Cardiac muscle cell (in vitro differentiated cells and primary cell): ENCODE measurements around the gene ELFN2. TPM values are rescaled to one million over a fixed set of nuclear protein-coding genes. Genes with fewer than 3 reads are reported as not detected.

Experiments
- DNase-seq, 2 donors: peaks; one replicate each; pipeline versions ENCODE4 v3.0.0 to v3.0.0-alpha.2; 2010 to 2017; ENCODE audit warnings: low read depth in 1 of 2, low spot score in 1 of 2
- H3K27ac ChIP-seq: fragments of 200-600 bp; sonication (generic); 2 replicates; pipeline ENCODE4 v1.5.1; 2016
- H3K27me3 ChIP-seq: fragments of 200-600 bp; sonication (generic); 2 replicates; pipeline ENCODE4 v1.6.0; 2016; ENCODE audit warnings: control low read depth
- H3K36me3 ChIP-seq: fragments of 200-600 bp; sonication (generic); 2 replicates; pipeline ENCODE4 v1.5.1; 2016; ENCODE audit warnings: control low read depth
- H3K4me1 ChIP-seq: fragments of 200-600 bp; sonication (generic); 2 replicates; pipeline ENCODE4 v1.8.1; 2017; ENCODE audit warnings: low read depth, mild to moderate bottlenecking, mixed run types
- H3K4me3 ChIP-seq: fragments of 200-600 bp; sonication (generic); 2 replicates; pipeline ENCODE4 v1.5.1; 2016; ENCODE audit warnings: mild to moderate bottlenecking
- H3K9me3 ChIP-seq: fragments of 200-600 bp; sonication (generic); 2 replicates; pipeline ENCODE4 v1.5.1; 2017; ENCODE audit warnings: low read depth, mild to moderate bottlenecking, control low read depth
- polyA plus RNA-seq: library from polyadenylated mRNA; unstranded; fragments of >200 nt; fragmentation: Nextera tagmentation; extraction: Ambion mirVana; gene quantifications from 2 replicates; pipeline ENCODE4 v1.2.1, GENCODE V29; 2016
- total RNA-seq: library from RNA; depleted of rRNA; stranded (reverse); fragments of >200 nt; gene quantifications from 2 replicates; pipeline ENCODE4 v1.2.3, GENCODE V29; 2016
- TF ChIP-seq, protein P1 (sequence below): IDR thresholded peaks from 2 replicates; pipeline ENCODE4 v1.5.1; 2012; ENCODE audit warnings: low read depth, mild to moderate bottlenecking, low read length

ELFN2 gene
- total and polyA plus RNA-seq, 2 experiments from 2014 or later = 0.09 TPM; not detected in 1

DNA sequence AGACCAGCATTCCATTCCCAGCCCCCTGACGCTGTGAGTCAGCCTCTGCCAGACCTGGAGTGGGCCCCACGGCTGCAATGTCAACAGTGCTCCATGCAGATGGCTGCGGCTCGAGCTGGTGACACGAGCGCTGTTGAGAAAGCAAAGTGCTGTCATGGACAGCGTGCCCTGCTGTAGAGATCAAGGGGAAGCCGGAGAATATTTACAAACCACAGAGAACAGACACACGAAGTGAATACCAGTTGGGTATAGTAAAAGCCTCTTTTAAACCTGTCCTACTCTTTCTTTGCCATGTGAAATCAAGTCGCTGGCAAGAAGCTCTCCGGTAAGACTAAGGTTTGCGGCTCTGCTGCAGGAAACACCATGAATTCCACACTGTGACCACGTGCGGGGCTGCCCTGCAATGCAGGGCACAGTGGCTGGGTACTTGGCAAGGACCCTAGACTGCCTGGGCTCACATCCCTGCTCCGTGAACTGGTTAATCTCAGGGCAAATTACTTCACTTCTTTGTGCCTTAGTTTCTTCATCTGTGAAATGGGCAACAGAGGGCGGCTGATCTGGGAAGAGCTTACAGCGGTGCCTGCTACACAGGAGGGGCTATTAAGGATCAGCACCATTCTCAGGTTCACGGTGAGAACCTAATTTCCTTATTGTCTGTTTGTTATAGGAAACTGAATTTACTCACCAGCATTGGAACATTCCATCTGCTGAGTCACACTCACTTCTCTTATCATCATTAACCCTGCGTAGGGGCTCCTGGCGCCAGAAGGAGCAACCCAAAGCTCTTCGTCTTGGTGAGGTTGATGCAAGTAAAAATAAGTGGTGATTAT is 27.8 kb upstream of the ELFN2 start:
- no peaks in the 10 kb centered on the region for H3K9me3 ChIP-seq
- H3K4me1 ChIP-seq = peaks cover 3% of the 10 kb centered on the region
- H3K36me3 ChIP-seq = no peaks in the 10 kb centered on the region
- H3K27ac ChIP-seq = no peak overlapping the region
- peaks cover 12% of the 10 kb centered on the region for H3K27me3 ChIP-seq
- no peak overlapping the region for H3K4me3 ChIP-seq
- peak; percentile 74 to 91 for DNase-seq
- TF ChIP-seq, protein P1, sequence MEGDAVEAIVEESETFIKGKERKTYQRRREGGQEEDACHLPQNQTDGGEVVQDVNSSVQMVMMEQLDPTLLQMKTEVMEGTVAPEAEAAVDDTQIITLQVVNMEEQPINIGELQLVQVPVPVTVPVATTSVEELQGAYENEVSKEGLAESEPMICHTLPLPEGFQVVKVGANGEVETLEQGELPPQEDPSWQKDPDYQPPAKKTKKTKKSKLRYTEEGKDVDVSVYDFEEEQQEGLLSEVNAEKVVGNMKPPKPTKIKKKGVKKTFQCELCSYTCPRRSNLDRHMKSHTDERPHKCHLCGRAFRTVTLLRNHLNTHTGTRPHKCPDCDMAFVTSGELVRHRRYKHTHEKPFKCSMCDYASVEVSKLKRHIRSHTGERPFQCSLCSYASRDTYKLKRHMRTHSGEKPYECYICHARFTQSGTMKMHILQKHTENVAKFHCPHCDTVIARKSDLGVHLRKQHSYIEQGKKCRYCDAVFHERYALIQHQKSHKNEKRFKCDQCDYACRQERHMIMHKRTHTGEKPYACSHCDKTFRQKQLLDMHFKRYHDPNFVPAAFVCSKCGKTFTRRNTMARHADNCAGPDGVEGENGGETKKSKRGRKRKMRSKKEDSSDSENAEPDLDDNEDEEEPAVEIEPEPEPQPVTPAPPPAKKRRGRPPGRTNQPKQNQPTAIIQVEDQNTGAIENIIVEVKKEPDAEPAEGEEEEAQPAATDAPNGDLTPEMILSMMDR = no peak

- Histone ChIP-seq H3K27ac (no peak overlapping the region), H3K9me3 (no peaks in the 10 kb centered on the region), H3K4me3 (no peak overlapping the region), H3K4me1 (peaks cover 3% of the 10 kb centered on the region), H3K27me3 (peaks cover 8% of the 10 kb centered on the region), H3K36me3 (no peaks in the 10 kb centered on the region)
- TF ChIP-seq, protein P1 = no peak
- no peak for DNase-seq
Observed at GRCh38 chr22:37453696-37454095, 26.4 kb upstream of the ELFN2 start.

DNA sequence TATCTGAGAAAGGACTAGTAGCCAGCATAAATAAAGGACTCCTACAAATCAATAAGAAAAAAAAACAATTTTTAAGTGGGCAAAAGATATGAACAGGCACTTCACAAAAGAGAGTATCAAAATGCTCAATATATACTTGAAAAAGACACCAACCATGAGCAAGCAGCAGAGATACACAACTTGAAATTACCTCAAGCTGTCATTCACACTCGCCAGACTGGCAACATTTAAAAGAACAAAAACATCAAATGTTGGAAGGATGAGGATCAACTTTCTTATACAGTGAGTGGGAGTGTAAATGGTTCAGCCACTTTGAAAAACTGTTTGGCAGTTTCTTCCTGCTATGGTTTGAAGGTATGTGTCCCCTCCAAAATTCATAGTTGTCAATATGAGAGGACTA is 23.9 kb upstream of the ELFN2 start:
- Histone ChIP-seq H3K27ac (no peak overlapping the region), H3K9me3 (no peaks in the 10 kb centered on the region), H3K4me3 (no peak overlapping the region), H3K4me1 (peaks cover 3% of the 10 kb centered on the region), H3K27me3 (no peaks in the 10 kb centered on the region), H3K36me3 (no peaks in the 10 kb centered on the region)
- DNase-seq = no peak
- TF ChIP-seq, protein P1 = no peak

DNA sequence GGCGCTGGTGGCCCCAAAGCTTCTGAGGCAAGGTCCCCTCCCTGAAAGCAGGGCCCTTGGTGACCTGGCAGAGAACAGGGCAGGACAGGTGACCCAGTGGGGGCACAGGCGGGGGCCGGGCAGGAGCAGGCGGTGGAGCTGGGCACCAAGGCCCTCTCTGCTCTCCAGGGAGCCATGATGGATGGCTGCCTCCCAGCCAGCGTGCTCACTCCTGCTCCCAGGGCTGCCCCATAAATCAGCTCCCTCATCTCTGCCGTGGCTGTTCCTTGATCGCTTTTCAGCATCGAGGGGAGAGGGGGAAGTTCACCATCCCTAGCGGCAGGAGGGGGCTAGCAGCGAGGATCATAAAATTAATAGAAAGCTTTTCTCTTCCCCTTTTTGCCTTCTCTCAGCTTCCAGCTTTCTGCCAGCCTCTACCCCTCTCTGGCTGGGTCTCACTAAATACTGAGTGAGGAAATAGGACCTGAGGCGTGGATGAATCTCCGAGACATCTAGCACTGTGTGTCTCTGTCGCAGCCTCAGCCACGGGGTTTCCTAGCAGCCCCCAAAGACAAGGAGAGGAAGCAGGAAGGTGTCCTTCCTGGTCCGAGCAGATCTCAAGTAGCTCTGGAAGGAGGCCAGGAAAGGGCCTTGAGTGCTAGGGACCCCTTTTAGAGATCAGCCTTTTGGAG is 22.2 kb upstream of the ELFN2 start:
- H3K4me3 ChIP-seq = no peak overlapping the region
- H3K27ac ChIP-seq = no peak overlapping the region
- DNase-seq = no peak
- TF ChIP-seq, protein P1 = no peak
- H3K4me1 ChIP-seq = no peaks in the 10 kb centered on the region
- H3K36me3 ChIP-seq = no peaks in the 10 kb centered on the region
- H3K27me3 ChIP-seq = no peaks in the 10 kb centered on the region
- H3K9me3 ChIP-seq = no peaks in the 10 kb centered on the region

GRCh38 chr22:37448516-37449127 is 21.3 kb upstream of the ELFN2 start:
- no peaks in the 10 kb centered on the region for H3K9me3 ChIP-seq
- TF ChIP-seq, protein P1 = no peak
- no peaks in the 10 kb centered on the region for H3K4me1 ChIP-seq
- no peak overlapping the region for H3K27ac ChIP-seq
- H3K36me3 ChIP-seq = no peaks in the 10 kb centered on the region
- no peak overlapping the region for H3K4me3 ChIP-seq
- no peaks in the 10 kb centered on the region for H3K27me3 ChIP-seq
- no peak for DNase-seq
